Measurements from ENCODE around the gene MYOF.
"Not testable (repeated sequence)": the region's sequence is repeated elsewhere in the genome, so short reads cannot be mapped to it uniquely, and the experiment has no call there.

Gene MYOF

GRCh38 chr10:93367664-93368063, 114.5 kb downstream of the MYOF start:
- H2BK5ac ChIP-seq (ENCODE audit: low read depth, low read length, poor library complexity, severe bottlenecking) = no peak overlapping the region
- H4K8ac ChIP-seq (ENCODE audit: low read length) = no peak overlapping the region
- no peak overlapping the region for H3K4me3 ChIP-seq (ENCODE audit: insufficient read depth in 1 of 2, low read depth in 1 of 2, low read length in 2 of 2)
- no peak overlapping the region for H3K14ac ChIP-seq (ENCODE audit: low read length in 2 of 2)
- no peaks in the 10 kb centered on the region for H3K4me1 ChIP-seq (ENCODE audit: control insufficient read depth, insufficient read depth, low read depth, low read length)
- H3K4ac ChIP-seq (ENCODE audit: low read depth in 1 of 2, low read length in 2 of 2) = no peak overlapping the region
- no peaks in the 10 kb centered on the region for H3K9me3 ChIP-seq (ENCODE audit: control insufficient read depth, low read length)
- peaks cover 29 to 100% of the 10 kb centered on the region in 2 experiments for H3K36me3 ChIP-seq (ENCODE audit: control insufficient read depth in 1 of 2, insufficient read depth in 2 of 2, low read depth in 1 of 2, low read length in 2 of 2)
- H2AFZ ChIP-seq (ENCODE audit: low read depth, low read length) = no peak overlapping the region
- H4K91ac ChIP-seq (ENCODE audit: low read length) = no peak overlapping the region
- 98% methylated on average over 3 of the region's 3 CpGs for WGBS
- no peak overlapping the region for H3K23ac ChIP-seq (ENCODE audit: low read length in 2 of 2)
- no peak overlapping the region for H3K18ac ChIP-seq (ENCODE audit: low read depth in 1 of 2, low read length in 2 of 2)
- no peak for DNase-seq
- no peak overlapping the region for H3K27ac ChIP-seq (ENCODE audit: low read length, poor library complexity, severe bottlenecking)
- H3K9ac ChIP-seq (ENCODE audit: low read length) = no peak overlapping the region
- H2BK12ac ChIP-seq (ENCODE audit: low read length in 2 of 2) = no peak overlapping the region
- no peaks in the 10 kb centered on the region for H3K27me3 ChIP-seq (ENCODE audit: control insufficient read depth in 1 of 2, insufficient read depth in 1 of 2, low read length in 2 of 2)
- no peak overlapping the region for H2AK5ac ChIP-seq (ENCODE audit: low read length, severe bottlenecking)
- H2BK120ac ChIP-seq (ENCODE audit: low read depth, low read length) = no peak overlapping the region
- H3K4me2 ChIP-seq (ENCODE audit: low read length, poor library complexity, severe bottlenecking) = no peak overlapping the region
- no peak overlapping the region for H2BK15ac ChIP-seq (ENCODE audit: low read depth, poor library complexity, severe bottlenecking)
- peaks cover 36% of the 10 kb centered on the region for H3K79me1 ChIP-seq (replicated peaks; ENCODE audit: low read length, poor library complexity, severe bottlenecking)

GRCh38 chr10:93364966-93365365, 117.2 kb downstream of the MYOF start:
- Histone ChIP-seq H2BK12ac (ENCODE audit: low read length in 2 of 2) (no peak overlapping the region), H3K9me3 (ENCODE audit: control insufficient read depth, low read length) (no peaks in the 10 kb centered on the region), H2AK5ac (ENCODE audit: low read length, severe bottlenecking) (no peak overlapping the region), H4K91ac (ENCODE audit: low read length) (no peak overlapping the region), H3K4me2 (ENCODE audit: low read length, poor library complexity, severe bottlenecking) (no peak overlapping the region), H3K23ac (ENCODE audit: low read length in 2 of 2) (no peak overlapping the region), H3K27me3 (ENCODE audit: control insufficient read depth in 1 of 2, insufficient read depth in 1 of 2, low read length in 2 of 2) (no peaks in the 10 kb centered on the region), H3K4me1 (ENCODE audit: control insufficient read depth, insufficient read depth, low read depth, low read length) (no peaks in the 10 kb centered on the region), H4K8ac (ENCODE audit: low read length) (no peak overlapping the region), H2BK120ac (ENCODE audit: low read depth, low read length) (no peak overlapping the region), H2BK15ac (ENCODE audit: low read depth, poor library complexity, severe bottlenecking) (no peak overlapping the region), H3K36me3 (ENCODE audit: control insufficient read depth in 1 of 2, insufficient read depth in 2 of 2, low read depth in 1 of 2, low read length in 2 of 2) (peaks cover 43 to 98% of the 10 kb centered on the region in 2 experiments), H3K4ac (ENCODE audit: low read depth in 1 of 2, low read length in 2 of 2) (no peak overlapping the region), H3K79me1 (replicated peaks; ENCODE audit: low read length, poor library complexity, severe bottlenecking) (peaks cover 35% of the 10 kb centered on the region), H3K4me3 (ENCODE audit: insufficient read depth in 1 of 2, low read depth in 1 of 2, low read length in 2 of 2) (no peak overlapping the region), H3K18ac (ENCODE audit: low read depth in 1 of 2, low read length in 2 of 2) (no peak overlapping the region), H2AFZ (ENCODE audit: low read depth, low read length) (no peak overlapping the region), H2BK5ac (ENCODE audit: low read depth, low read length, poor library complexity, severe bottlenecking) (no peak overlapping the region), H3K9ac (ENCODE audit: low read length) (peak overlapping the region; percentile 35), H3K27ac (ENCODE audit: low read length, poor library complexity, severe bottlenecking) (peak overlapping the region; percentile 18), H3K14ac (ENCODE audit: low read length in 2 of 2) (no peak overlapping the region)
- no peak for DNase-seq
- WGBS = 65% methylated on average over 1 of the region's 1 CpG

- no peak overlapping the region for H2AFZ ChIP-seq (ENCODE audit: low read depth, low read length)
- H2AK5ac ChIP-seq (ENCODE audit: low read length, severe bottlenecking) = no peak overlapping the region
- H3K4me2 ChIP-seq (ENCODE audit: low read length, poor library complexity, severe bottlenecking) = no peak overlapping the region
- H3K18ac ChIP-seq (ENCODE audit: low read depth in 1 of 2, low read length in 2 of 2) = no peak overlapping the region
- H3K36me3 ChIP-seq (ENCODE audit: control insufficient read depth in 1 of 2, insufficient read depth in 2 of 2, low read depth in 1 of 2, low read length in 2 of 2) = peaks cover 50 to 98% of the 10 kb centered on the region in 2 experiments
- no peak overlapping the region for H3K23ac ChIP-seq (ENCODE audit: low read length in 2 of 2)
- no peak overlapping the region for H2BK15ac ChIP-seq (ENCODE audit: low read depth, poor library complexity, severe bottlenecking)
- H3K4me1 ChIP-seq (ENCODE audit: control insufficient read depth, insufficient read depth, low read depth, low read length) = no peaks in the 10 kb centered on the region
- H3K14ac ChIP-seq (ENCODE audit: low read length in 2 of 2) = no peak overlapping the region
- no peak overlapping the region for H2BK120ac ChIP-seq (ENCODE audit: low read depth, low read length)
- no peak overlapping the region for H3K4ac ChIP-seq (ENCODE audit: low read depth in 1 of 2, low read length in 2 of 2)
- no peak overlapping the region for H3K4me3 ChIP-seq (ENCODE audit: insufficient read depth in 1 of 2, low read depth in 1 of 2, low read length in 2 of 2)
- no peak overlapping the region for H4K91ac ChIP-seq (ENCODE audit: low read length)
- H3K9me3 ChIP-seq (ENCODE audit: control insufficient read depth, low read length) = no peaks in the 10 kb centered on the region
- H3K27ac ChIP-seq (ENCODE audit: low read length, poor library complexity, severe bottlenecking) = no peak overlapping the region
- H2BK12ac ChIP-seq (ENCODE audit: low read length in 2 of 2) = no peak overlapping the region
- no peak overlapping the region for H2BK5ac ChIP-seq (ENCODE audit: low read depth, low read length, poor library complexity, severe bottlenecking)
- no peak for DNase-seq
- no peaks in the 10 kb centered on the region for H3K27me3 ChIP-seq (ENCODE audit: control insufficient read depth in 1 of 2, insufficient read depth in 1 of 2, low read length in 2 of 2)
- no peak overlapping the region for H3K9ac ChIP-seq (ENCODE audit: low read length)
- WGBS = 97% methylated on average over 22 of the region's 22 CpGs
- H4K8ac ChIP-seq (ENCODE audit: low read length) = no peak overlapping the region
- peaks cover 40% of the 10 kb centered on the region for H3K79me1 ChIP-seq (replicated peaks; ENCODE audit: low read length, poor library complexity, severe bottlenecking)
Observed at GRCh38 chr10:93363891-93364648, 118.1 kb downstream of the MYOF start.

GRCh38 chr10:93358398-93358797, 123.7 kb downstream of the MYOF start:
- not testable (repeated sequence) for H2BK15ac ChIP-seq (ENCODE audit: low read depth, poor library complexity, severe bottlenecking); H3K9me3 ChIP-seq (ENCODE audit: control insufficient read depth, low read length); H3K9ac ChIP-seq (ENCODE audit: low read length); DNase-seq; H3K27ac ChIP-seq (ENCODE audit: low read length, poor library complexity, severe bottlenecking); H2BK120ac ChIP-seq (ENCODE audit: low read depth, low read length); H2BK12ac ChIP-seq (ENCODE audit: low read length in 2 of 2); H4K8ac ChIP-seq (ENCODE audit: low read length); H2AFZ ChIP-seq (ENCODE audit: low read depth, low read length); H3K18ac ChIP-seq (ENCODE audit: low read depth in 1 of 2, low read length in 2 of 2); H3K23ac ChIP-seq (ENCODE audit: low read length in 2 of 2); H3K4me3 ChIP-seq (ENCODE audit: insufficient read depth in 1 of 2, low read depth in 1 of 2, low read length in 2 of 2); H3K27me3 ChIP-seq (ENCODE audit: control insufficient read depth in 1 of 2, insufficient read depth in 1 of 2, low read length in 2 of 2); H2BK5ac ChIP-seq (ENCODE audit: low read depth, low read length, poor library complexity, severe bottlenecking); H4K91ac ChIP-seq (ENCODE audit: low read length); H3K4ac ChIP-seq (ENCODE audit: low read depth in 1 of 2, low read length in 2 of 2); H2AK5ac ChIP-seq (ENCODE audit: low read length, severe bottlenecking); H3K4me2 ChIP-seq (ENCODE audit: low read length, poor library complexity, severe bottlenecking); H3K14ac ChIP-seq (ENCODE audit: low read length in 2 of 2); H3K4me1 ChIP-seq (ENCODE audit: control insufficient read depth, insufficient read depth, low read depth, low read length)
- H3K79me1 ChIP-seq (replicated peaks; ENCODE audit: low read length, poor library complexity, severe bottlenecking) = peaks cover 20% of the 10 kb centered on the region
- WGBS = 95% methylated on average over 4 of the region's 4 CpGs
- H3K36me3 ChIP-seq (ENCODE audit: control insufficient read depth in 1 of 2, insufficient read depth in 2 of 2, low read depth in 1 of 2, low read length in 2 of 2) = peaks cover 54 to 98% of the 10 kb centered on the region in 2 experiments
